LNCAP (cell line): ENCODE measurements around the gene PAM16.

Source experiments
- TF ChIP-seq, protein P1 (sequence below): fragments of 450-650 bp; IDR thresholded peaks from 2 replicates; pipeline ENCODE4 v1.5.1; 2017; ENCODE audit warnings: mild to moderate bottlenecking

PAM16 gene

DNA sequence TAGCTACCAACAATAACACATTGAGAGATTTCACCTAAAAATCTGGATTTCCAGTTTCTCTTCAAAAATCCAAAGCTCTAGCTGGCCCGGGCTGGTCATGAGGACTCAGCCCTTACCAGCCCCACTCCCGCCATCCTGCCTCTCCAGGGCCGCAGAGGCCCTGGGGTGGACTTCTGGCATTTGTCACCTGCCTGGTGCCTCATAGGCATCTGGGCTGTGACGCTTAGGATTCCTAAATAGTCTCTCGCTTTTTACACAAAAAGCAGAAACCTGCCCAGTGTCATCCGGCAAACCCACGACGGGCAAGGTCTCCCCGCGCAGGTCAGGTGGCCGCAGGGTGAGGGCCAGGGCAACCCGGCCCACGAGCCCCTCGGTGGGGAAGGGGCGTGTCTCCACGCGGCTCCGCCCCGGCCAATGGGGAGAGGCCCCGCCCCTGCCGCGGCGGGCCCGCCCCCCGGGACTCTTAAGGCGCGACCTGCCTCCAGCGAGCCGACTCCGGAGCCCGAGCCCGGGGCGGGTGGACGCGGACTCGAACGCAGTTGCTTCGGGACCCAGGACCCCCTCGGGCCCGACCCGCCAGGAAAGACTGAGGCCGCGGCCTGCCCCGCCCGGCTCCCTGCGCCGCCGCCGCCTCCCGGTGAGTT, 20.4 kb upstream of the PAM16 start, which contains the start of gene VASN:
VASN (plus strand) TSS at position 492 of the 644 bp plus-strand sequence. CDS start 9,030 bp downstream, outside the sequence.
- TF ChIP-seq, protein P1, sequence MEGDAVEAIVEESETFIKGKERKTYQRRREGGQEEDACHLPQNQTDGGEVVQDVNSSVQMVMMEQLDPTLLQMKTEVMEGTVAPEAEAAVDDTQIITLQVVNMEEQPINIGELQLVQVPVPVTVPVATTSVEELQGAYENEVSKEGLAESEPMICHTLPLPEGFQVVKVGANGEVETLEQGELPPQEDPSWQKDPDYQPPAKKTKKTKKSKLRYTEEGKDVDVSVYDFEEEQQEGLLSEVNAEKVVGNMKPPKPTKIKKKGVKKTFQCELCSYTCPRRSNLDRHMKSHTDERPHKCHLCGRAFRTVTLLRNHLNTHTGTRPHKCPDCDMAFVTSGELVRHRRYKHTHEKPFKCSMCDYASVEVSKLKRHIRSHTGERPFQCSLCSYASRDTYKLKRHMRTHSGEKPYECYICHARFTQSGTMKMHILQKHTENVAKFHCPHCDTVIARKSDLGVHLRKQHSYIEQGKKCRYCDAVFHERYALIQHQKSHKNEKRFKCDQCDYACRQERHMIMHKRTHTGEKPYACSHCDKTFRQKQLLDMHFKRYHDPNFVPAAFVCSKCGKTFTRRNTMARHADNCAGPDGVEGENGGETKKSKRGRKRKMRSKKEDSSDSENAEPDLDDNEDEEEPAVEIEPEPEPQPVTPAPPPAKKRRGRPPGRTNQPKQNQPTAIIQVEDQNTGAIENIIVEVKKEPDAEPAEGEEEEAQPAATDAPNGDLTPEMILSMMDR: no peak

DNA sequence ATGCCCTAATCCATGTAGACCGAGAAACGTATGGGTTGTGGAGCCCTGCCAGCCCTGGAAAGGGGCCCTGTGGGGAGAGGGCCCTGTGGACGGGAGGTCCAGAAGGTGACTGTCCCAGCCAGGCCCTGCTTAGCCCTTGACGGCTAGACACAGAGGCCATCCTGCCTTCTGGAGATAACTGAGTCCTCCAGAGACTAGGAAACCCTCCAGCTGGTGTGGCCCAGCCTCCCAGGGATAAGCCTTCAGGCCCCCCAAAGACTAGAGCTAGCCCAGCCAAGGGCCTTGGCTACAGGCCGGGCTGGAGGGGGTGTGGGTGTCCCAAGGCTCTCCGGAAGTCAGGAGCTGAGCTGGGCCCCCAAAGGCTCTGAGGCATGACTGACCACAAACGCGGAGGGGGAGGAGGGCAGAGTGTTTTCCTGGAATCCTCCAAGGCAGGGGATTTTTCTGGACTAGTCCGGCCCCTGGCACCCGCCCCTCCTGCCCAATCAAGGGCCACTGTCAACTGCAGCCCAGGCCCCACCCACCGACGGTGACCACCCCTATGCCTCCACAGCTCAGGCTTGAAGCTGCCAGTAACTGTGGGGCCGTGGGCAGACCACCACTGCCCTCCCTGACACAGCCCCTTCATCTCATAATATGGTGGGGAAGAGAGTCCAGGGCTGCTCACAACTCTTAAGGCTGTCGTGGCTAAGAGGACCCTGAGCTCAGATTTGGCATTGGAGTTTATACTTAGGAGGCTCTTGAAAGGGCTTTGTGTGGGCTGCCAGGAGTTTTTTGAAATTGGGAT, 19.6 kb upstream of the PAM16 start:
- TF ChIP-seq, protein P1: no peak

DNA sequence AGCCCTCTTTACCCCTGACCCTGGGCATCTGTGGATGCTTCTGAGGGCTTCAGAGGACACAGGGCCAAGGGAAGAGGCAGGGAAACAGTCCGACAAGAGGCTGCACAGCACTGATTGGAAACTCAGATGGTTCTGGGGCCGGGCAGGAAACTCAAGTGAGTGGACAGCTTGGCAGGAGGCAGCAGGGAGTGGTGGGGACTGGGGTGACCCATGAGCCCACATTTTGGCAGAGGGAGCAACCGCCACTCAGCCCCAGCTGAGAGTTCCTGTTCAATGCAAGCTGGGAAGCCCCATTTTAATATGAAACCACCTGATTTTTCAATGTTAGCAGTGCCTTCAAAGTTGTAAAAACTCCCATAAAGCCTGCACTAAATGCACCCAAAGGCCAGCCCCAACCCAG, 19.0 kb upstream of the PAM16 start:
- TF ChIP-seq, protein P1: no peak

DNA sequence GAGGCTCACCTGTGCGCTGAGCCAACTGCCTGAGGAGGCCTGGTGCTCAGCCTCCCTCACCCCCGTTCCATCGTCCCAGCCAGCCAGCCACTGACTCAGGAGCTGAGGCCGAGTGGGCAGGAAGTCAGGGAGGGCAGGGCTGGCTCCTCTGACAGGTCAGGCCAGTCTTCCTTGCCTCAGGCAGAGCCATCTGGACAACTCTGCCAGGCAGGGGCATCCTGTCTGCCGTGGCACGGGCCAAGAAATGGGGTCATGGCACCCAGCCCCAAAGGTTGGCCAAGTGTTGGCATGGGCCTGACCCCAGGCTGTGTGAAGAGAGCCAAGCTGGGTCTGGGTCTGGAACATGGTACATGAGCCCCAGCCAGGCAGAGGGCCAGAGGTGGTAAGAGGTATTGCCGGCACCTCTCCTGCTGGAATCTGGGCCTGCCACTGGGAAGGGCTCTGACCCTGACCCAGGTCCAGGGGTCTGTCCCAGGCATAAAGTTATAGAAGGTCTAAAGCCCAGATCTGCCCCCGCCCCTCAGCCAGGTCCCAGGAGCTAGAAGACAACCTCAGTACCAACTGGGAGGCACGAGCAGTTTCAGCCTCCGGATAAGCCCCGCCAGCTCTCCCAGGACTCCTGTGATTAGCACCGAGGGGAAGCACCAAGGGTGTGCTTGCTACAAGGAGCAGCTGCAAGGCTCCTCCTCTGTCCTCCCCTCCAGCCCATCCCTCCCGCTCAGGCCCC, 18.0 kb upstream of the PAM16 start:
- TF ChIP-seq, protein P1: no peak

GRCh38 chr16:4367393-4367856, 16.3 kb upstream of the PAM16 start:
- TF ChIP-seq, protein P1: no peak

- TF ChIP-seq, protein P1: no peak
Observed at GRCh38 chr16:4366016-4366415, 14.9 kb upstream of the PAM16 start.

- TF ChIP-seq, protein P1: no peak
Observed at GRCh38 chr16:4365615-4366014, 14.5 kb upstream of the PAM16 start.
